Vagina (tissue), 2 donors: ENCODE results near the gene GRIN1. TPM values are rescaled to one million over a fixed set of nuclear protein-coding genes. Genes with fewer than 3 reads are reported as not detected.

ENCODE experiments used
- DNase-seq, 2 donors: peaks; one replicate each; pipeline ENCODE4 v3.0.0-alpha.2; 2017; ENCODE audit errors: extremely low spot score in 2 of 2
- H3K27ac ChIP-seq: fragments of 200-600 bp; sonication (generic); one replicate; pipeline ENCODE4 v1.5.1; 2019
- H3K27me3 ChIP-seq: fragments of 200-600 bp; sonication (generic); one replicate; pipeline ENCODE4 v1.5.1; 2019
- H3K36me3 ChIP-seq, 2 donors: fragments of 200-600 bp; sonication (generic); one replicate each; pipeline ENCODE4 v1.5.1; 2017 to 2019
- H3K4me1 ChIP-seq: fragments of 200-600 bp; sonication (generic); one replicate; pipeline ENCODE4 v1.5.1; 2019
- H3K4me3 ChIP-seq, 2 donors: fragments of 200-600 bp; sonication (generic); 1 replicate in 1 of 2; 2 replicates in 1 of 2; pipeline ENCODE4 v1.5.1; 2016 to 2019
- H3K9me3 ChIP-seq: fragments of 200-600 bp; sonication (generic); one replicate; pipeline ENCODE4 v1.5.1; 2019
- CTCF ChIP-seq, 3 experiments: fragments of 450-650 bp in 2 of 3; fragments of 200-600 bp in 1 of 3; sonication (generic) in 1 of 3; IDR thresholded peaks; one replicate each; pipeline ENCODE4 v1.5.1; 2017 to 2019; ENCODE audit warnings: antibody characterized with exemption in 3 of 3, mild to moderate bottlenecking in 2 of 3, moderate library complexity in 2 of 3
- POLR2A ChIP-seq, 2 donors: fragments of 450-650 bp; IDR thresholded peaks; one replicate each; pipeline ENCODE4 v1.6.1; 2017; ENCODE audit warnings: antibody characterized with exemption in 2 of 2, mild to moderate bottlenecking in 2 of 2, moderate library complexity in 2 of 2
- POLR2AphosphoS5 ChIP-seq, 2 donors: sonication (generic); formaldehyde crosslinking; IDR thresholded peaks; one replicate each; pipeline ENCODE4 v1.9.0; 2017; ENCODE audit warnings: antibody characterized with exemption in 2 of 2, mild to moderate bottlenecking in 2 of 2, low read depth in 1 of 2; ENCODE audit not compliant: insufficient read depth in 1 of 2
- intact Hi-C: fragments of 100-400 bp; cut with DNase I; formaldehyde crosslinking; loops from one replicate; pipeline ENCODE4 v1.15.1; 2023
- total RNA-seq: library from RNA; depleted of rRNA; stranded (reverse); fragments of >200 nt; gene quantifications from one replicate; pipeline ENCODE4 v1.2.3, GENCODE V29; 2016

Gene GRIN1
- total RNA-seq, 1 donor from 2014 or later: 0.74 TPM

- H3K27me3 ChIP-seq: peaks cover 18% of the 10 kb centered on the region
- no peak for DNase-seq
Measured at GRCh38 chr9:137159105-137160053, 20.4 kb downstream of the GRIN1 start.

GRCh38 chr9:137160054-137160425 lies 21.1 kb downstream of the GRIN1 start:
- peaks cover 21% of the 10 kb centered on the region for H3K27me3 ChIP-seq
- TF ChIP-seq POLR2A (IDR thresholded peaks at IDR 0.05) (no peak), CTCF (IDR thresholded peaks at IDR 0.05) (no peak), POLR2AphosphoS5 (IDR thresholded peaks at IDR 0.05; ENCODE audit: insufficient read depth in 1 of 2, low read depth in 1 of 2) (no peak)
- H3K4me3 ChIP-seq: no peak overlapping the region
- H3K27ac ChIP-seq: no peak overlapping the region
- no peak for DNase-seq
- intact Hi-C loops: loop anchor here (10.0 kb wide), 1 partner anchor 255 kb away; no protein-coding TSS in a partner anchor
- peaks cover 37% of the 10 kb centered on the region for H3K4me1 ChIP-seq
- no peaks in the 10 kb centered on the region for H3K9me3 ChIP-seq
- H3K36me3 ChIP-seq: no peaks in the 10 kb centered on the region

More at GRCh38 chr9:137159105-137160053, 20.4 kb downstream of the GRIN1 start:
- Histone ChIP-seq H3K36me3 (no peaks in the 10 kb centered on the region), H3K4me3 (no peak overlapping the region), H3K4me1 (peaks cover 37% of the 10 kb centered on the region), H3K9me3 (no peaks in the 10 kb centered on the region), H3K27ac (no peak overlapping the region)
- intact Hi-C loops: loop anchor here (10.0 kb wide), 1 partner anchor 255 kb away; no protein-coding TSS in a partner anchor
- TF ChIP-seq POLR2A (IDR thresholded peaks at IDR 0.05): no peak
- no peak for TF ChIP-seq POLR2AphosphoS5 (IDR thresholded peaks at IDR 0.05; ENCODE audit: insufficient read depth in 1 of 2, low read depth in 1 of 2)
- TF ChIP-seq CTCF (IDR thresholded peaks at IDR 0.05): no peak

- no peak for DNase-seq
- H3K9me3 ChIP-seq: no peaks in the 10 kb centered on the region
- intact Hi-C loops: loop anchor here (10.0 kb wide), 1 partner anchor 254 kb away; no protein-coding TSS in a partner anchor
- H3K27me3 ChIP-seq: peaks cover 26% of the 10 kb centered on the region
- no peaks in the 10 kb centered on the region for H3K36me3 ChIP-seq
- H3K27ac ChIP-seq: no peak overlapping the region
- H3K4me1 ChIP-seq: peaks cover 37% of the 10 kb centered on the region
- no peak overlapping the region for H3K4me3 ChIP-seq
- TF ChIP-seq POLR2AphosphoS5 (IDR thresholded peaks at IDR 0.05; ENCODE audit: insufficient read depth in 1 of 2, low read depth in 1 of 2) (no peak), POLR2A (IDR thresholded peaks at IDR 0.05) (no peak)
Measured at GRCh38 chr9:137160716-137161557, 22.0 kb downstream of the GRIN1 start.

GRCh38 chr9:137161558-137162486 lies 22.9 kb downstream of the GRIN1 start:
- peaks cover 30% of the 10 kb centered on the region for H3K4me1 ChIP-seq
- TF ChIP-seq POLR2A (IDR thresholded peaks at IDR 0.05) (no peak), POLR2AphosphoS5 (IDR thresholded peaks at IDR 0.05; ENCODE audit: insufficient read depth in 1 of 2, low read depth in 1 of 2) (no peak), CTCF (IDR thresholded peaks at IDR 0.05) (no peak)
- H3K9me3 ChIP-seq: no peaks in the 10 kb centered on the region
- DNase-seq: no peak
- no peaks in the 10 kb centered on the region for H3K36me3 ChIP-seq
- intact Hi-C loops: loop anchor here (10.0 kb wide), 1 partner anchor 253 kb away; no protein-coding TSS in a partner anchor
- no peak overlapping the region for H3K27ac ChIP-seq
- H3K4me3 ChIP-seq: peak overlapping the region; percentile 4 to 5
- H3K27me3 ChIP-seq: peaks cover 34% of the 10 kb centered on the region
